Erythroblast (primary cell): ENCODE data around the gene MAN1B1.

ENCODE experiments used
- GATA1 ChIP-seq: IDR thresholded peaks from 2 replicates; pipeline ENCODE4 v1.6.1; 2011; ENCODE audit warnings: low read depth, mild to moderate bottlenecking, control low read depth, low read length, moderate library complexity
- POLR2A ChIP-seq: IDR thresholded peaks from 2 replicates; pipeline ENCODE4 v1.6.1; 2011; ENCODE audit warnings: mild to moderate bottlenecking, low read length

DNA sequence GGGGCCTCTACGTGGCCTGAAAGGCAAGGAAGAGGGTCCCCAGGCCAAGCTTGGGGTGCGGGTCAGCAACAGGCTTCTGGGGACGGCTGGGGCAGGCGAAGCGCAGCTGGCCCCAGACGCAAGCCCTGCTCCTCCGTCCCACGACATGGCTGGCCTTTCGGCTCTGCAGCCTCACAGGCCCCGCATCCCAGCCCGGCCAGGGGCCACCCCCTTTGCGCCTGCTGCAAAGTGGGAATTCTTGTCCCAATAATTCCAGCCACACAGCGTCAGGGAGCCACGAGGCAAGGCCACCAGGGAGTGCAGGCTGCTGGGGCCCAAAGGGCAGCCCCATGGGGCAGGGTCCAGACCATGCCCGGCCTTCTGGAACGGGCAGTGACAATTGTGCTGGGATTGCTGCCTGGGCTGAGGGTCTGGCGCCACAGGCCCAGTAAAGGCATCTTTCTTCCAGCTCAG, 31.8 kb upstream of the MAN1B1 start:
- TF ChIP-seq POLR2A (no peak), GATA1 (no peak)
